GM23338 (cell line): Measurements from ENCODE around the gene MKKS. TPM values are rescaled to one million over a fixed set of nuclear protein-coding genes. Genes with fewer than 3 reads are reported as not detected.

Experiments
- ATAC-seq: fragments of 200-7000 bp; cut with Tn5 transposase; 3 replicates; pipeline ENCODE4 v1.9.1; 2020
- DNase-seq: peaks from one replicate; pipeline ENCODE4 v3.0.0-alpha.2; 2015; ENCODE audit warnings: low spot score
- H2AFZ ChIP-seq: fragments of 200-600 bp; sonication (generic); 2 replicates; pipeline ENCODE4 v1.8.0; 2016; ENCODE audit warnings: antibody characterized with exemption, mild to moderate bottlenecking, moderate library complexity
- H3F3A ChIP-seq: fragments of 200-600 bp; sonication (generic); replicated peaks from 2 replicates; pipeline ENCODE4 v1.8.0; 2017; ENCODE audit warnings: antibody characterized with exemption, mixed run types, low read depth
- H3K27ac ChIP-seq: fragments of 200-600 bp; sonication (generic); 2 replicates; pipeline ENCODE4 v1.6.1; 2016; ENCODE audit warnings: low read depth
- H3K27me3 ChIP-seq: fragments of 200-600 bp; sonication (generic); 2 replicates; pipeline ENCODE4 v1.8.0; 2016; ENCODE audit warnings: mild to moderate bottlenecking, mixed run types, moderate library complexity; ENCODE audit not compliant: insufficient read depth
- H3K36me3 ChIP-seq: fragments of 200-600 bp; sonication (generic); 2 replicates; pipeline ENCODE4 v1.8.0; 2016; ENCODE audit warnings: mild to moderate bottlenecking; ENCODE audit not compliant: insufficient read depth
- H3K4me1 ChIP-seq: fragments of 200-600 bp; sonication (generic); 2 replicates; pipeline ENCODE4 v1.8.0; 2016; ENCODE audit warnings: mild to moderate bottlenecking, moderate library complexity; ENCODE audit not compliant: insufficient read depth
- H3K4me2 ChIP-seq: fragments of 200-600 bp; sonication (generic); 2 replicates; pipeline ENCODE4 v1.7.1; 2017; ENCODE audit warnings: mixed run types
- H3K4me3 ChIP-seq: fragments of 200-600 bp; sonication (generic); 2 replicates; pipeline ENCODE4 v1.6.1; 2016; ENCODE audit warnings: mixed run types
- H3K79me2 ChIP-seq: fragments of 200-600 bp; sonication (generic); replicated peaks from 2 replicates; pipeline ENCODE4 v1.8.0; 2017; ENCODE audit warnings: mild to moderate bottlenecking; ENCODE audit not compliant: insufficient read depth
- H3K9me2 ChIP-seq: fragments of 200-600 bp; sonication (generic); 2 replicates; pipeline ENCODE4 v1.8.0; 2017; ENCODE audit not compliant: insufficient read depth
- H4K20me1 ChIP-seq: fragments of 200-600 bp; sonication (generic); replicated peaks from 2 replicates; pipeline ENCODE4 v1.8.0; 2017; ENCODE audit warnings: mild to moderate bottlenecking; ENCODE audit not compliant: insufficient read depth
- H3K27ac Mint-ChIP-seq: 2 replicates; pipeline ENCODE4 v1.8.0; 2020; ENCODE audit warnings: inconsistent platforms, mild to moderate bottlenecking, moderate library complexity, mixed read lengths
- H3K27me3 Mint-ChIP-seq: 3 replicates; pipeline ENCODE4 v1.8.0; 2022; ENCODE audit warnings: low read depth, mild to moderate bottlenecking, moderate library complexity, mixed read lengths, inconsistent platforms; ENCODE audit not compliant: insufficient read depth, poor library complexity
- H3K36me3 Mint-ChIP-seq: 3 replicates; pipeline ENCODE4 v1.8.0; 2021; ENCODE audit warnings: low read depth, mild to moderate bottlenecking, inconsistent platforms, moderate library complexity, mixed read lengths
- H3K4me1 Mint-ChIP-seq: 3 replicates; pipeline ENCODE4 v1.8.0; 2020; ENCODE audit warnings: mild to moderate bottlenecking, inconsistent platforms, mixed read lengths
- H3K4me3 Mint-ChIP-seq: 3 replicates; pipeline ENCODE4 v1.8.0; 2021; ENCODE audit warnings: moderate library complexity, mild to moderate bottlenecking, inconsistent platforms, mixed read lengths
- H3K9me3 Mint-ChIP-seq: 3 replicates; pipeline ENCODE4 v1.8.0; 2020; ENCODE audit warnings: moderate library complexity, mild to moderate bottlenecking, inconsistent platforms, mixed read lengths
- CREB1 ChIP-seq: fragments of 250-450 bp; sonication (Bioruptor Pico); IDR thresholded peaks from 2 replicates; pipeline ENCODE4 v1.5.0; 2020; ENCODE audit warnings: low read depth, mild to moderate bottlenecking, moderate library complexity
- CTCF ChIP-seq, 2 experiments: fragments of 200-600 bp in 1 of 2; sonication (generic) in 1 of 2; conservative IDR thresholded peaks; 2 replicates each; pipeline versions ENCODE4 v1.5.1 to v1.6.1; 2016 to 2017; ENCODE audit warnings: antibody characterized with exemption in 2 of 2, low read depth in 2 of 2, mild to moderate bottlenecking in 2 of 2, moderate library complexity in 1 of 2
- ETS1 ChIP-seq: IDR thresholded peaks from 2 replicates; pipeline ENCODE4 v1.6.1; 2016; ENCODE audit warnings: antibody characterized with exemption
- EZH2 ChIP-seq: fragments of 200-600 bp; sonication (generic); IDR thresholded peaks from one replicate; pipeline ENCODE4 v1.8.0; 2017; ENCODE audit warnings: antibody characterized with exemption, mild to moderate bottlenecking, low read depth; ENCODE audit not compliant: unreplicated experiment
- EZH2phosphoT487 ChIP-seq: fragments of 200-600 bp; sonication (generic); IDR thresholded peaks from one replicate; pipeline ENCODE4 v1.8.1; 2018; ENCODE audit warnings: antibody characterized with exemption; ENCODE audit not compliant: unreplicated experiment
- JUNB ChIP-seq: IDR thresholded peaks from one replicate; pipeline ENCODE4 v1.6.1; 2016; ENCODE audit warnings: antibody characterized with exemption; ENCODE audit not compliant: unreplicated experiment
- NANOG ChIP-seq: IDR thresholded peaks from 2 replicates; pipeline ENCODE4 v1.6.1; 2016; ENCODE audit warnings: antibody characterized with exemption, borderline replicate concordance
- POLR2AphosphoS5 ChIP-seq: IDR thresholded peaks from 2 replicates; pipeline ENCODE4 v1.6.1; 2016; ENCODE audit warnings: antibody characterized with exemption, low read depth
- REST ChIP-seq: IDR thresholded peaks from one replicate; pipeline ENCODE4 v1.6.1; 2018; ENCODE audit warnings: antibody characterized with exemption; ENCODE audit not compliant: unreplicated experiment
- STAT1 ChIP-seq: IDR thresholded peaks from one replicate; pipeline ENCODE4 v1.6.1; 2016; ENCODE audit warnings: antibody characterized with exemption; ENCODE audit not compliant: unreplicated experiment
- ZNF114 ChIP-seq: fragments of 250-450 bp; sonication (Bioruptor Pico); IDR thresholded peaks from 2 replicates; pipeline ENCODE4 v1.5.0; 2020; ENCODE audit warnings: mild to moderate bottlenecking, moderate library complexity
- ZNF331 ChIP-seq: fragments of 250-450 bp; sonication (Bioruptor Pico); IDR thresholded peaks from 2 replicates; pipeline ENCODE4 v1.5.0; 2020; ENCODE audit warnings: low read depth, mild to moderate bottlenecking, moderate library complexity
- ZNF462 ChIP-seq: fragments of 250-450 bp; sonication (Bioruptor Pico); IDR thresholded peaks from 2 replicates; pipeline ENCODE4 v1.5.0; 2020; ENCODE audit warnings: mild to moderate bottlenecking, moderate library complexity
- polyA plus RNA-seq: library from polyadenylated mRNA; unstranded; fragments of >200 nt; fragmentation: Nextera tagmentation; extraction: Ambion mirVana; gene quantifications from 2 replicates; pipeline ENCODE4 v1.2.1, GENCODE V29; 2016
- total RNA-seq: library from RNA; depleted of rRNA; stranded (reverse); fragments of >200 nt; shearing (Covaris generic); gene quantifications from 2 replicates; pipeline ENCODE4 v1.2.3, GENCODE V29; 2014

Gene MKKS
- total and polyA plus RNA-seq, 2 experiments from 2014 or later: 13.4 to 16.7 TPM

- Histone ChIP-seq H3K27me3 (no peaks in the 10 kb centered on the region), H3K79me2 (no peaks in the 10 kb centered on the region), H3K36me3 (no peaks in the 10 kb centered on the region), H3K27ac (no peak overlapping the region), H3F3A (no peaks in the 10 kb centered on the region), H3K9me2 (no peaks in the 10 kb centered on the region; the same call in 1 of the 2 replicates), H3K4me1 (no peaks in the 10 kb centered on the region), H3K4me3 (no peak overlapping the region), H2AFZ (no peak overlapping the region), H3K4me2 (no peak overlapping the region), H4K20me1 (no peaks in the 10 kb centered on the region)
- no peaks in the 10 kb centered on the region for H3K4me1 Mint-ChIP-seq
- ATAC-seq (no peak), DNase-seq (no peak)
- TF ChIP-seq ETS1 (no peak), NANOG (no peak), ZNF114 (no peak), REST (no peak), CTCF (conservative IDR thresholded peaks at IDR 0.05; ENCODE audit: low read depth in 2 of 2) (no peak), EZH2phosphoT487 (no peak), EZH2 (no peak), JUNB (no peak), ZNF331 (CRISPR knock-in tag) (no peak), POLR2AphosphoS5 (no peak), STAT1 (no peak), CREB1 (no peak), ZNF462 (no peak)
- H3K27me3 Mint-ChIP-seq: no peaks in the 10 kb centered on the region
- no peak overlapping the region for H3K4me3 Mint-ChIP-seq
- H3K27ac Mint-ChIP-seq: no peak overlapping the region
- peaks cover 17% of the 10 kb centered on the region; the same call in 2 of the 3 replicates for H3K36me3 Mint-ChIP-seq
- H3K9me3 Mint-ChIP-seq: peaks cover 22% of the 10 kb centered on the region
Measured at GRCh38 chr20:10375191-10375590, 58.8 kb downstream of the MKKS start.
